ENCODE results near the gene GLT8D1.

The GLT8D1 gene

DNA sequence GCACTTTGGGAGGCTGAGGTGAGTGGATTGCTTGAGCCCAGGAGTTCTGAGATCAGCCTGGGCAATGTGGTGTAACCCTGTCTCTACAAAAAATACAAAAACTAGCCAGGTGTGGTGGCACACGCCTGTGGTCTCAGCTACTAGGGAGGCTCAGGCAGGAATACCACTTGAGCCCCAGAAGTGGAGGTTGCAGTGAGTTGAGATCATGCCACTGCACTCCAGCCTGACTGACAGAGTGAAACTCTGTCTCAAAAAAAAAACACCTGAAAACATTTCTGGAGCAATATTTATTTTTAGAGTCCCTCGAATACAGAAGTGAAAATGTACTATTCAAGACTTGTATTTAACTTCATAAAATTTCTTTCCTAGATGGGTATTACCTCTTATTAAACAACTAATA lies 4.9 kb upstream of the GLT8D1 start:
- DNase-seq: no peak

DNA sequence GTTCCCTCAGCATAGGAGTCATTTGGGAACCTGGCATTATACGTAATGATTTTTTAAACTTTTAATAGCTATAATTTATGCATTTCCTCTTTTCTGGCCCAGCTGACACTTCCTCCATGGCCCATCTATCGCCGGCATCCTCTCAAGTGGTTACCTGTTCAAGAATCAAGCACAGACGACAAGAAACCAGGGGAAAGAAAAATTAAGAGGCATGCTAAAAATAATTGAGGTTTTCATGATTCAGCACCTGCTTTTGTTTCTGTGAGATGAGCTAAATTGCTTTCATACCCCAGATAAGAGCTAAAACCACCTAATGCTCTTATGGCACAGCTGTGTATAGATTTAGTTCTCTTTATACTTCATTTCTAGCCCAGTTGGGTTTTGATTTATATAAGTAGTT lies 2.0 kb upstream of the GLT8D1 start:
- DNase-seq: no peak

DNA sequence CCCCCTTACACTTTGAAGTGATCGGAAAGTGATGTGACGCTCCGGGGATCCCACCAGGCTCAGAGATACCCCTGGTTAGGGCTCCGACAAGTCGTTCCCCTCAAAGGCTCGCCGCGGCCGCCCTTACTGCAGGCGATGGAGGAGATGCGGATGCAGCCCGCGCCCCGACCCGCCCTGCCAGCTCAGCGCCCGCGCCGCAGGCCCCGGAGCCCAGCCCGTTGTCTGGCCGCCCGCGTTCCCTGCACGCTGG lies 228 bp downstream of the GLT8D1 start:
- no peak for DNase-seq

DNA sequence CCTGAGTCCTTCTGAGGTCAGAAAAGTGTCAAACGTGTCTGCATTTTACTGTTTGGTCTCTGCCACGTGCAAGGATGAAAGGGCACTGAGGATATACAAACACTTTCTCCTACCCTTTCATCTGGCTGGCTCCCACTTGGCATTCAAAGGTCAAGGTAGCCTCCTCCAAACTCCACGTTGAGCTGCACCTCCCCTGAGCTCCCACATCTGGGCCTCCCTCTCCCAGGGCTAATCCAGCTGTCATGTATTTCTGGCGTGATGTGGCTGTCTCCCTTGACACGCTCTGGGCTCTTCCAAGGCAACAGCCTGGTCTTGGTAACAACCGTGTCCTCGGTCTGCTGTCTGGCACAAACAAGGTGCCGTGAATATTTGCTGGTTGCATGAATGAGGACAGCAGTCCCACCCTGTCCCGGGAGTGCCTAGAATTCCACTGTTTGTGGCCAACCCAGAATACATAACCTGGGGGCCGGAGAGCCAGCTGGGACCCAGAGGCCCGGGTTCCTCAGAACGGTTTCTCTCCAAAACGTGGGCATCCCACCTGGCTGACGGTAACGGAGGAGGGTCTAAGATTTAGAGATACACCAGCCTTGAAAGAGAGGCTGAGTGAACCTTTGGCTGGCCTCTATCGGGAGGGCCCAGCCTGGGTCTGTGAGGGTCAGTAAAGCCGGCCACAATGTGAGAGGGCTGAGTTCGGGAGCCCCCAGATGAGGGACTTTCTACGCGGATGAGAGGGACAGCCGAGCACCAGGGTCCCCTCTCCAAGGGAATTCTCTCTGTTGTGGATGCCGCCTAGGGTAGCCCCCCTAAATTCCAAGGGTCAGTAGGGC lies 767 bp downstream of the GLT8D1 start:
- DNase-seq: no peak

DNA sequence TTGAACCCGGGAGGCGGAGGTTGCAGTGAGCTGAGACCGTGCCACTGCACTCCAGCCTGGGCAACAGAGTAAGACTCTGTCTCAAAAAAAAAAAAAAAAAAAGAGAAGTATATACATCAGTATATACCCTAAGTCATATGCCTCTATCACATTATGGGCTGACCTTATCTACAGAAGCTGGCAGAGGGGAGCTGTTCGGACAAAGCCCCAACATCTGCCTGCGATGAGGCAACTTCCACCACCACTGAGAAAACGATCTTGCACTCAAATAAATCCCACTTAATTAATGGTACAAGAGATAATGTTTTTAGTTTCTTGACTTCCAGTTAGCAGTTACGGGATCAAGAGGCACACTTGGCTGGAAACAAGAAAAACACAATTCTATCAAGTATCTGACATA lies 2.2 kb downstream of the GLT8D1 start:
- no peak for DNase-seq

DNA sequence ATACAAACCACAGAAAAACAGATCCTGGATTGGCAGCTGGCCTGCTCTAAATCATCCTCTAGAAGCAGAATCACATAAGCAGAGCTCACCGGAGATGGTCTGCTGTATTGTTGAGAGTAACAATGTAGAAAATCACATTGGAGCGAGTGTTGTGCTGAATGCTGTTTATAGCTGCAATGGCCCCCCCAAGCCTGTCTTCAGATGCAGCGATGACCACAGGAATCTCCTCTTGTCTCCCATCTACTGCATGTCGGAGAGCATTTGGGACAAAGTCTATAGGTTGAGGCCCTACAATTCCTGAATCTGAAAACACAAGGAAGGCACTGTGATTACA lies 8.0 kb downstream of the GLT8D1 start:
- DNase-seq: no peak

DNA sequence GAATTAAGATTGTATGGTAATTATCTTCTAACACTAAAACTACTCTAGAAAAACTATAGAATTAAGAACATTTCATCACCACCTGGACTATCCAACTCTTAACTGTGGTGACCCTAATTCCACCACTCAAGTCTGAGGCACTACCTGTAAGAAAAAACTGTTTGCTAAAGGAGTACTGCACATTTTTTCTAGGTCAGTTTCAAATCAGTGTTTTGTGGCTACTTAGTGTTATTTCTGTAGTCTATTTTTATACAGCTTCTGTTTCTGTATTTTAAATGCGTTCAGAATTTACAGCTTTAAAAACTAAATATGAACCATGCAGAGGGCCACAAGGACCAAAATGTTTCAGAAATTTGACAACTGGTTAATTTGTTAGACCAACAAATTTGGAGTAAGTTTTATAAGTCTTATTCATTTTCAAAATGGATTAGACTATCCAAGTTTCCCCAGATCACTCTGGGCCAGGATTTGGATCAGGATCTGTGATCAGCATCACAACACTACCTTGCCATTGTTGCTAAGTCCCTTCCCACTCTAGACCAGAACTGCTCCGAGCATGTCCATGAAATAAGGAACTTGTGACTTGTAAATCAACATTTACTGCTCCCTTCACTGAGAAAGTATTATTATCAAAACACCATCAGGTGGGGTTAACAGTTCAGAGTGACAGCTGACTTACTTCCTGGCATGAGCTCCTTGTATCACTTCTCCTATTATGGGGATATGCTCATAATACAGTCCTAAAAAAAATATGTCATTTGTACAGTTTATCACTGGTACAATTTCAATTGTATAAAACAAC lies 8.6 kb downstream of the GLT8D1 start:
- DNase-seq: no peak

DNA sequence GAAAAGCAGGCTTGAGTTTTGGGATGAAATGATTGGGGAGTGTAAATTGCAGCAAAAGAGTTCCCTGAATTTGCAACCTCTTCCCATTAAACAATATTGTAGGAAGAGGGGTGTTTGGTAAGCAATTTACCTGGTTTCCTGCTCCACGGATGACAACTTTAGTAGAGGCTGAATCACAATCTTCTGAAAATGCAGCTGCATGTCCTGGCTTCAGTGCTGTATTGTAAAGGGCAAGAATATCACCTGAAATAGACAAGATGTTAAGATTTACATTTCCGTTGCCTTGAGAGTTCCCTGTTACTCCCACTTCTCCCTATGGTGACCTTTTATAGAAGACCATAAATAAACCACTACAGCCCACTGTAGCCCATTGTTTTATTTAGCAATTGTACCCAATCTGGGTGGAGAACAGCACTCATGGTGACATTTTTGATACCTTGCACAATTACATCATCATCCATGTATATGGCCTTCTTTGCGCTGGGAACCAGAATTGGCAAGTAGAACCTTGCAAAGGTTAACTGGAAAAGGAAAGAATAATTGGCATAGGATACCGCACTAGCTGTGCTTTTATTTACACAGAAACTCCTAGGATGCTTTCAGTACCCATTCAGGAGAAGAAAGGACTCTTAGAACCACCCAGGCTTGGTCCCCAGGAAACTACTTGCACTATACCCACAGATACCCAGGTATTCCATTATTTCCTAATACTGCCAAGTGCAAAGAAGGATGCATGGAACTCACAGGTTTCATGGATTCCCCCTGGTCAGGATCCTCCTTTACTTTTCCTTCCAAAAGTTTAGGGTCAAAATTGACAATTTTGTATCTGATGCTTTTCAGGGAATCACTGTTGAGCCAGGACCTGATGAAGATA lies 9.6 kb downstream of the GLT8D1 start:
- no peak for DNase-seq

DNA sequence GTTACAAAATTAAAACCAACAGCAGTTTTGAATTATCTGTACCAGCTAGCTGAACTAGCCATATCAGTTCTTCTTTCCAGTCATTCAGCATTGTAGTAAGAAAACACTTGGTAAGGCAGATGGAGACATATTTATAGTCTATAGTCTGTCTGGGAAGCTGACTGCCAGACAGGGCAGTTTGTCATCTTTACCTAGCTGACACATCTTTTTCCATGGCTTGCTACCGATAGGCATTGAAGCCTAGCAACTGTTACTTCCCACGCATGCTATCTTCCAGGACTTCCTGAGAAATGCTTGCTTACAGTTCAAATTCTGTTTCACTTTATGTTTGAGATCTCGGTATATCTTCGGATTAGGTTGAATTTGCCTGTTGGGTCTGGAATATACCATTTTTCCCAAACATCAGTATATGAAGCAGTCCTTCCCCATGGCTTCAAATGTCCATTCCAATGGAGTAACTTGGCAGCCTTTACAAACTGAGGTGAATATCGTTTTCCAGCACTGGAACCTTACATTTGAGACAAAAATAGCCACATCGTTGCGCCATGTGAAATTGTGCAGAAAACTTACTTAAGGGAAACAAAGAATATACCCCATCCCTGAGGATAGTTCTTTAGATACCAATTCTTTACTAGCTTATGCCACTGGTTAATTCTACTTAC lies 10.9 kb downstream of the GLT8D1 start:
- DNase-seq: no peak

DNA sequence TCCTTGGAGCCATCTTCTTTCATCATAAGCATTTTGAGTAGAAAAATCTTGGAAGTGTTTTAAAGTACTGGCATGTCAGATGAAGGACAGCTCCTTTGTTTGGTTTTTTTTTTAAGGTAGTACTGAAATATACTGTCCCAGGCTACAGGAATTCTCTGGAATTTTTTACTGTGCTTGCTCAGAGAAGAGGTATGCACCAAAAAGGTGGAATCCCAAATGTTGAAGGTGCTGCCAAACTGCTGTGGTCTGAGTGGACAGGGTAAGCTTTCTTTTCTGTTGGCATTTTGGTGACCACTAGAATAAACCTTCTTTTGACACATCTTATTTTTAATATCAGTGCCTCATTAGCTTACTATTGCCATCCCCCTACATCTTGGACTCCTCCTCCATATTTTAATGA lies 12.5 kb downstream of the GLT8D1 start:
- DNase-seq: no peak

DNA sequence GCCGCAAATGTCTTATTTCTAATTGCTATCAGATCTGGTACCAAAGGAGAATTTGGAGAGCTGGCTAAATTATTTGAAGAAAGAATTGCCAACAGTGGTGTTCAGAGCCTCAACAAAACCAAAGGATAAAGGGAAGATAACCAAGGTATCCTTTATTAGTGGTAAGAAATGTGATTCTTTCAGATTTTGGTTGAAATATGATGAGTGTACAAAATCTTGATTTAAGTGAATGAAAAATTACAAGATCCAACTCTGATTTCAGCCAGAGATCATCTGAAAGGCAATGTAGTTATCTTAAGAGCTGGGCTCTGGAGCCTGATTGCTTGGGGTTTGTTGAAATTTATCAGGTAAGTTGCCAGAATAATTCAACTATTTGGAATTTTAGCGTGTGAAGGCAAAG lies 15.0 kb downstream of the GLT8D1 start:
- DNase-seq: no peak

DNA sequence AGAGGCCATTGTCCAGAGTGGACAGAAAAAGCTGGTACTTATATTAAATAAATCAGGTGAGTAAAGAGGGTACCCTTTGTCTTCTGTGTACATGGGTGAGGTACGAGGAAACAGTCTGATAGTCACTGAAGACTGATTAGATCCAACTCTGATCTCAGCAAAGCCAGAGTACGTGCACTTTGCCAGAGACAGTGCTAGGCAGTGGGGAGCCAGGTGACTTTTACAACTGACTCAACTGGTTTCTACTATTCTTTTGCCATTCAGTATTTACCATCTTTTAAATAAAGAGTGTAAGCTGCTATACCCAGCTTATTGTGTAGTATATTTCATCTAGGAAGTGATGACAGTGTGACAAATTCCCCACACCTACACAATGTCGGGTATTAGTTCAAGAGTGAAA lies 16.4 kb downstream of the GLT8D1 start:
- DNase-seq: no peak

DNA sequence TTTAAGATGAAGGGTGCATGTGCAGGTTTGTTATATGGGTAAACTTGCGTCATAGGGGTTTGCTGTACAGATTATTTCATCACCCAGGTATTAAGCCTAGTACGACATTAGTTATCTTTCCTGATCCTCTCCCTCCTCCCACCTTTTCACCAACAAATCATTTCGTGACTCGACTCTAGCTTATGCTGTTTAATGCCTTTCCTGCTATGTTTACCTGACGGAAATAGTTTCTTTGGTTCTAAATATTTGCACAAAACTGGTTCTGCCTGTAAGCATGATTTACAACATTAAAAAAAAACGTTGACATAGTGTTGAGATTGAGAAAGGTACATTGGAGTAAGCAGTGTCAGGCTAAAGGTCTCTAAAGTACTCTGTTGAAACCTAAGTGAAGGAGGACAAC lies 17.3 kb downstream of the GLT8D1 start:
- no peak for DNase-seq

DNA sequence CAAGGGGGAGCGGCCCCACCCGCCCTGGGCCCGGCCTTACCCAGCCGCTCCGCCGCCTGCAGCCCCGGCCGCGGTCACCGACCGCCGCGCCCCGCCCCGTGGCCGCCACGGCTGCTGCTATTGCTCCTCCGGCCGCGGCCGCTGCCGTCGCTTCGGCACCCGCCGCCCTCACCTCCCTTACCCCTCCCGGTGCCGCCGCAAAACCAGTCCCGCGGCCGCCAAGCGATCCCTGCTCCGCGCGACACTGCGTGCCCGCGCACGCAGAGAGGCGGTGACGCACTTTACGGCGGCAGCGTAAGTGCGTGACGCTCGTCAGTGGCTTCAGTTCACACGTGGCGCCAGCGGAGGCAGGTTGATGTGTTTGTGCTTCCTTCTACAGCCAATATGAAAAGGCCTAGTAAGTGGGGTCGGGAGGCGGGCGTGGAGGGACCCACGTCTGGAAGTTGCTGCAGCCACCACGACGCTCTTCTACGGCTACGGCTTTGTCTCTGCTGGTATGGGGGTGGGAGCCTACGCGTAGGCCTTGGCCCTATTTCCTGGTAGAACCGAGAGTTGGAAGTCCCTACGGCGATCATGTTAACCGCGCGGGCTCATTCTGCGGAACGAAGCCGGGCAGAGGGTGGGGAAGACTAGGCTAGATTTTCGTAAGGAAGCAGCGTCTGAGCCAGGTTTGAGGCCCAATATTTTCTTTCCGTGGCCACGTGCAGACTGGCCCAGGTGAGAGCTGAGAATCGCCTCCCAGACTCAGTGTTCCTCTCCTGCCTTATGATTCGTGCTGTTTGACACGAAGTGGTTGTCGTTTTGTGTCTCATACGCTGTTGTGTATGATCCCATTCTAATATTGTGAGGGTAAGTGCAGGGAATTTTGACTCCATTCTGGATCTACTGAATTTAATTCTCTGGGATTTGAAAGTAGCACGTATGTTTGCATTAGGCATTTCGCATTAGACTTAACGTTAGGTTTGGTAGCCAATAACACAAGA lies 19.6 kb downstream of the GLT8D1 start, which contains the start of the genes GNL3 and PBRM1:
TSS of gene GNL3 (plus strand) at position 324 of the 983 bp plus-strand sequence. CDS start at position 385, 61 bp downstream.
TSS of gene PBRM1 (minus strand) at position 205 of the 983 bp plus-strand sequence.
- DNase-seq: peak; percentile 66

DNA sequence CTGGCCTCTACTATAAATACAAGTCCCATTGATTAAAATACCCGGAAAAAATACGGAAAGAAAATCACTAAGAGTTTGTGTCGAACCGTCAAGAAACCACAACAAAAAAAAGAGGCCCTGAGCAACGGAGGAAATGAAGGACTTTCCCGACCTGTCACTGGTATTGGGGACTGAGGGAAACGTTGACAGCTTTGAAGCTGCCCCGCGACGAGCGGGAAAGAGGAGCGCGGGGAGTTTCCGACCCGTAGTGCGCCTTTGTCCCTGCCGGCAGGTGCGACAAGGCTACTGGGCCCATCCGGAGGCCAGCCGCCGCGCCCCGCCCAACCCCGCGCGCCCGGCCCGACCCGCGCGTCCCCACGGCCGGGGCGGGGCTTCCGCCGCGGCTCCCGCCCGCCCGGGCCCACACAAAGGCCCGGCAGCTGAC lies 20.3 kb downstream of the GLT8D1 start:
- DNase-seq: peak; percentile 59

DNA sequence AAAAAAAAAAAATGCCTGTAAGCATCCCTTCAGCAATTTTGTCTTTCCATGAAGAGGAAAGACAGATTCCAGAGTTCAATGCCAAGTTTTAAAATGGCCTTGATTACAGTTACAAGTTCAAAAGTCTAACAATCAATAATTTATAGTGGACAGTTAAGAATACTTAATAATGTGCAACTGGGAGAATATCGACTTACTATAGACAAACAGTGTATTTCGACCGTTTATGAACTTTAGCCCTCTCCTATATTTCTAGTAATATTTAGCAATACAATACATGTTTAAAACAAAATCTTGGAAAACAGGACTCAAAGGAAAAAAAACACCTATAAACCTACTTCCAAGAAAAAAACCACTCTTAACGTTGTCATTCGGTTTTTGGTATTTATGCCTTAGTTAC lies 21.4 kb downstream of the GLT8D1 start:
- no peak for DNase-seq

DNA sequence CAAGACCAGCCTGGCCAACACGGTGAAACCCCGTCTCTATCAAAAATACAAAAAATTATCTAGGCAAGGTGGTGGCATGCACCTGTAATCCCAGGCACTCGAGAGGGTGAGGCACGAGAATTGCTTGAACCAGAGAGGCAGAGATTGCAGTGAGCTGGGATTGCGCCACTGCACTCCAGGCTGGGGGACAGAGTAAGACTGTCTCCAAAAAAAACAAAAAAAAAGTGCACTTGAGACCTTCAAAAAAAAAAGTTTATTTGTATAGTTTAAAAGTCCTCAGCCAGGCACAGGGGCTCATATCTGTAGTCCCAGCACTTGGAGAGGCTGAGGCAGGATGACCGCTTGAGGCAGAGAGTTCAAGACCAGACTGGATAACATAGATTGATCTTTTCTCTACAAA lies 22.0 kb downstream of the GLT8D1 start:
- no peak for DNase-seq

DNA sequence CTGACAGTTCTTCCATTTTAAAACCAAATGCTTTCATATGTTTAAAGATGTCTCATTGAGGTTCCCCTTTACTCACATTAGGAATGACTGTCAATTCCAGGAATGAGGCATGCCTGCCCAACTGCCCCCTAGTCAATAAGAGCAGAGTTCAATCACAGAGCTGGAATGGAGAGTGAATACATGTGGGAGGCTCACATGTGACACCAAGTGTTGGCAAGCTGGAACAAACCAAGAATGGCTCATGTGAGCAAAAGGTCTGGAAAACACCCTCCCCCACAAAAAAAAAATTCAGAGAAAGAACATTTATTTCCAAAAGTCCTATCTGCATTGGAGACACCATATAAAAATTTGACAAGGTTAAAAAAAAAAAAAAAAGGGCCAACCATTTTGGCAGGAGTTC lies 23.6 kb downstream of the GLT8D1 start:
- DNase-seq: no peak

DNA sequence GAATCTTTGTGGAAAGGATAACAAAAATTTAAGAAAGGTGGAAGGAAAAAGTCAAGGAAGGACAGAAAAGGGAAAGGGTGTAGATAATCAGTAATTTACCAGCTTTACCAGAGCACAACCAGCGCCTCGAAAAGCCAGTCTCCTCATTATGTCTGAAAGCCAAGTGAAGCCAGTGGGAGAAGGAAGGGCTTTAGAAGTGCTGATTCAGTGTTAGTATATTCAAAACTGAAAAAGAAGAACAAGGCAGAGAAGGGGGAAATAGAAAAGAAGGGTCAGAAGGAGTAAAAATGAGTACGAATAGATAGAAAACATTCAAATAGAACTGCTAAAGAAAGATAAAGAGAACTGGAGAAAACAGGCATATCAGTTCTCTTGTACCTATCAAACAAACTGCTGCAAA lies 24.0 kb downstream of the GLT8D1 start:
- no peak for DNase-seq

DNA sequence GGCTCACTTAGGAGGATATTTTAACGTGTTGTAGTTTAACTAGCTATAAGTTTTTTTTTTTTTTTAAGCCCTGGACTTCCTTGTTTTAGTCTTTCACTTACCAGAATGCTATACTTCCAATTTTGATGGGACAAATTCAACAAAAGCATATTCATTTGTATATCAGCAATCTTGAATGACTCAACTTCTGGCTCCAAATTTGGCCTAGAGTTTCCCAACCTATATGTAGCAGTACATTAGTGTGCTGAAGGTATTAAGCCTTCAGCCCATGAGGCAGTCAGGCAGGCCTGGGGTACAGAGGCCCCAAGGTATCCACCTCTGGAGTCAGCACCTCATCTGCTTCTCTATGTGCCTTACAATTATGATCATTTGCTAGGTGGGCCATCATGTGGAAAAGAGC lies 25.8 kb downstream of the GLT8D1 start:
- DNase-seq: no peak

DNA sequence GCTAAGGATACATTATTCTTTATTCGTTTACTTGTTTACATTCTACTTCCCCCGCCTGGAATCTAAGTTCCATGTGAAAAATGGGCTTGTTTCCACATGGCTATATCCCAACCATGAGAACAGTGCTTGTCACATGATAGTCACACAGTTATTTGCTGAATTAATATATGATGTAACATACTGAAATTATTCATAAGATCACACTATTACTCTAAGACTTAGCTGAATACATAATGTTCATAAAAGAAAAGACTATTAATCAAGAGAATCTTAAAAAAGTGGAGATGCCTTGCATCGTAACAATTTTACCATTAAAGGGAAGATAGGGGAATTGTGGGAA lies 26.4 kb downstream of the GLT8D1 start:
- no peak for DNase-seq
